ENCODE data around the gene IZUMO4.
"Not testable (repeated sequence)": the region's sequence is repeated elsewhere in the genome, so short reads cannot be mapped to it uniquely, and the experiment has no call there.

DNA sequence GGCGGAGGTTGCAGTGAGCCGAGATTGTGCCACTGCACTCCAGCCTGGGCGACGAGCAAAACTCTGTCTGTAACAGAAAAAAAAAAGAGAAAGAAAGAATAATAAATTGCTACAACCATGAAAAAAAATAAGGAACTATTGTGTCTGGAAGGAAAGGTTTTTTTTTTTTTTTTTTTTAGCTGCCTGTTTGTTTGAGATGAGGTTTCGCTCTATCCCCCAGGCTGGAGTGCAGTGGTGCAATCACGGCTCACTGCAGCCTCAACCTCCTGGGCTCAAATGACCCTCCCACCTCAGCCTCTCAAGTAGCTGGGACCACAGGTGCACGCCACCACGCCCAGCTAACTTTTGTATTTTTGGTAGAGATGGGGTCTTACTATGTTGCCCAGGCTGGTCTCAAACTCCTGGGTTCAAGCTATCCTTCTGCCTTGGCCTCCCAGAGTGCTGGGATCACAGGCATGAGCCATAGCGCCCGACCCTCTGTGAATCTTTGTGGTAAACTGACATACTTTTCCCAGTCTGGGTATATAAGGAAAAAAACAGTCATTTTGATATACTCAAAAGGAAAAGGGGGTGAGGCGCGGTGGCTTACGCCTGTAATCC, 4.7 kb upstream of the IZUMO4 start:
- TF ChIP-seq, protein P1, sequence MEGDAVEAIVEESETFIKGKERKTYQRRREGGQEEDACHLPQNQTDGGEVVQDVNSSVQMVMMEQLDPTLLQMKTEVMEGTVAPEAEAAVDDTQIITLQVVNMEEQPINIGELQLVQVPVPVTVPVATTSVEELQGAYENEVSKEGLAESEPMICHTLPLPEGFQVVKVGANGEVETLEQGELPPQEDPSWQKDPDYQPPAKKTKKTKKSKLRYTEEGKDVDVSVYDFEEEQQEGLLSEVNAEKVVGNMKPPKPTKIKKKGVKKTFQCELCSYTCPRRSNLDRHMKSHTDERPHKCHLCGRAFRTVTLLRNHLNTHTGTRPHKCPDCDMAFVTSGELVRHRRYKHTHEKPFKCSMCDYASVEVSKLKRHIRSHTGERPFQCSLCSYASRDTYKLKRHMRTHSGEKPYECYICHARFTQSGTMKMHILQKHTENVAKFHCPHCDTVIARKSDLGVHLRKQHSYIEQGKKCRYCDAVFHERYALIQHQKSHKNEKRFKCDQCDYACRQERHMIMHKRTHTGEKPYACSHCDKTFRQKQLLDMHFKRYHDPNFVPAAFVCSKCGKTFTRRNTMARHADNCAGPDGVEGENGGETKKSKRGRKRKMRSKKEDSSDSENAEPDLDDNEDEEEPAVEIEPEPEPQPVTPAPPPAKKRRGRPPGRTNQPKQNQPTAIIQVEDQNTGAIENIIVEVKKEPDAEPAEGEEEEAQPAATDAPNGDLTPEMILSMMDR (IDR thresholded peaks at IDR 0.05), result not testable (repeated sequence)
- not testable (repeated sequence) for TF ChIP-seq POLR2A (IDR thresholded peaks at IDR 0.05)

Measured in esophagus squamous epithelium (tissue), 4 donors.